ENCODE measurements around the gene GTPBP2.
A peak's percentile ranks its signal among the peaks of the same experiment; 100 is the strongest.
"Not testable (repeated sequence)": the region's sequence is repeated elsewhere in the genome, so short reads cannot be mapped to it uniquely, and the experiment has no call there.

Gene GTPBP2, protein sequence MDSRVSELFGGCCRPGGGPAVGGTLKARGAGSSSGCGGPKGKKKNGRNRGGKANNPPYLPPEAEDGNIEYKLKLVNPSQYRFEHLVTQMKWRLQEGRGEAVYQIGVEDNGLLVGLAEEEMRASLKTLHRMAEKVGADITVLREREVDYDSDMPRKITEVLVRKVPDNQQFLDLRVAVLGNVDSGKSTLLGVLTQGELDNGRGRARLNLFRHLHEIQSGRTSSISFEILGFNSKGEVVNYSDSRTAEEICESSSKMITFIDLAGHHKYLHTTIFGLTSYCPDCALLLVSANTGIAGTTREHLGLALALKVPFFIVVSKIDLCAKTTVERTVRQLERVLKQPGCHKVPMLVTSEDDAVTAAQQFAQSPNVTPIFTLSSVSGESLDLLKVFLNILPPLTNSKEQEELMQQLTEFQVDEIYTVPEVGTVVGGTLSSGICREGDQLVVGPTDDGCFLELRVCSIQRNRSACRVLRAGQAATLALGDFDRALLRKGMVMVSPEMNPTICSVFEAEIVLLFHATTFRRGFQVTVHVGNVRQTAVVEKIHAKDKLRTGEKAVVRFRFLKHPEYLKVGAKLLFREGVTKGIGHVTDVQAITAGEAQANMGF

DNA sequence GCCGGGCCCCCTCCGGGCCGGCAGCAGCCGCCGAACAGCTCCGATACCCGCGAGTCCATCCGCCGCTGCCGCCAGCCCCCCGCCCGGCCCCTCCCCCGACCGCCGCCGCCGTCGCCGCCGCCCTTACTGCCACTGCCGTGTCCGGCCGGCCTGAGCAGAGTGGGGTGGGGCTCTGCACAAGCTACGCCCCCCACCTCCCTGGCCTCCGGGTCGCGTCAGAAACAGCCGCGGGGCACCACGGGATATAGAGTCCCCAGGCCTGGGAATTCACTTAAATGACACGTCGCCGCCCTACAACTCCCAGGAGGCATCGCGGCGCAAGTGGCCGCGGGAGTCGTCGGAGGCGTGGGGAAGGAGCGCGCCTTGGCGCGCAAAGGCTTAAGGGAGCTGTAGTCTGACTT is at the start of gene GTPBP2:
Gene GTPBP2 (minus strand): TSS at position 161 of the 401 bp plus-strand sequence. CDS start 102 bp downstream, at position 59.
- peak; percentile 99 for DNase-seq

DNA sequence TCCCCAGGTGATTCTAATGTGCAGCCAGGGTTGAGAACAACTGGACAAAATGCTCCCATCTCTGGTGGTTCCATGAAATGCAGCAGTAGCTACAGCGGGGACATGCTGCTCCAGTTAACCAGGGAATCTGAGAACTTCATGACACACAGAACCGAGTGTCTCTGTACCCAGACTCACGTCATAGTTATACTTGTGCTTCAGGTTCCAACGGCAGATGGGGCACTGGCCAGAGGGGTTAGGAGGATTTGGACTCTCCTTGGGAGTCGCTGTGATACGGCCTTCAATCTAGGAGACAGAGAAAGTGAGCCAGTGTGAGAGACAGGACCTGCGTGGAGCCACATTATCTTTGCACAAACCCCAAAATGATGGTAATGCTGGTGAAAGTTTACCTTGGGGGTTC is 49.3 kb upstream of the GTPBP2 start:
- no peak for DNase-seq

DNA sequence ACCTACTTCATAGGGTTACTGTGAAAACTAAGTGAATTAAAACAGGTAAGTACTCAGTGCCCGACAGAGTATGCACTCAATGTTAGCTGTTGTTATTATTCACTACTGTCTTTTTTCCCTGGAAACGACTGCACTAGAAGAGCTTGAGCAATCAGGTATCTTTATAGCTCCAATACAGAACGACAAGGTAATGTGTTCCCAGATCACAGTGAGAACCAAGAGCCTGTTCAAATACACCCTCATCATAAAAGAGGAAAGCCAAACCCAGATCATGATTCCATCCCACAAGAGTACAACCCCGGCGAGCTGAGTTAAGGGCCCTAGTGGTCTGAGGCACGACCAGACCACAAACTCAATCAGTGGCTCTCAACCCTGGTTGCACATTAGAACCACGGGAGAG is 48.7 kb upstream of the GTPBP2 start:
- DNase-seq = no peak

DNA sequence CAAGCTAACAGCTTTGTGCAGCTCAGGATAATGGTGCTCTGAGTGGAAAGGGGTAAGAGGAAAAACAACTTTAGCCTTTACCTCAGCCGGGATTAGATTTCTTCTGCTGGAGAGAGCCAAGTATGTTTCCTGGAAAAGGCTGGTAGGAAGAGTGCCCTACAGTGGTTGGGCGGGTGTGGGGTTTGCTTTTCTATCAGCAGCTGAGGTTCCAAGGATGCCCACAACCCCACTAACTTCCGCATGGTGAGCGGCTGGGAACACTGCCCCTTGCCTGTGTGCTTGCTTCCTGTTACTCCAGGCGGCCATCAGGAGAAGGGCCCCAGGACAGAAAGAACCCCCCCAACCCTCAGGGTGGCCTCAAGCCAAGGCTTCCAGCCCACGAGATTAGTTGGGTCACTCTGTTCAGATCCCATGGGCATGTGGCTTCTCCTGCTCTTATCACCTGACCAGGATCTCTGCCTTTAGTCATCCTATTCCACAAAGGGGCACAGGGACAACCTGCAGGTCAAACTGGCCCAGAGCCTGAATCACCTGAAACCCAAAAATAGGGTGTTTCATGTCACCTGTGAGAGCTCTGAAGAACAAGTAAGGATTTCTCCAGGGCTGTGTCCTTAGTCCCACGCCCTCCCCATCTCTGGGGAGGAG is 48.0 kb upstream of the GTPBP2 start:
- DNase-seq = no peak

DNA sequence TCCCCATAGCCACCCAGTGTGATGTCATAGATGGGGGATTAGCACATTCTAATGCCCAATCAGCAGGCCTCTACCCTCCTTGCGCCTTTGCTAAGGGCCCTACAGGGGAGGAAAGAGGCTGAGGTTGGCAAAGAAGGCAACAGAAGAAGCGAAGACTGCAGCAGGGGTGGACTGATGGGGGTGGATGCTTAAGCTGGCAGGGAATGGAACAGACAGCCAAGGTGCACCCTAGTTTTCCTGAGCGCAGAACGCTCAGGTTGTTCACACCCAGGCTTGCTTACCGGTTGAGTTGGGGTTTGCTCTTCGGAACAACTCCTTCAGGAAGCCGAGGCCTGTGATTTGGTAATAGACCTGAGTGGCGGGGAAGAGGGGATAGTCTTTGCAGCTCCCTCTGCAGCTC is 45.9 kb upstream of the GTPBP2 start:
- no peak for DNase-seq

DNA sequence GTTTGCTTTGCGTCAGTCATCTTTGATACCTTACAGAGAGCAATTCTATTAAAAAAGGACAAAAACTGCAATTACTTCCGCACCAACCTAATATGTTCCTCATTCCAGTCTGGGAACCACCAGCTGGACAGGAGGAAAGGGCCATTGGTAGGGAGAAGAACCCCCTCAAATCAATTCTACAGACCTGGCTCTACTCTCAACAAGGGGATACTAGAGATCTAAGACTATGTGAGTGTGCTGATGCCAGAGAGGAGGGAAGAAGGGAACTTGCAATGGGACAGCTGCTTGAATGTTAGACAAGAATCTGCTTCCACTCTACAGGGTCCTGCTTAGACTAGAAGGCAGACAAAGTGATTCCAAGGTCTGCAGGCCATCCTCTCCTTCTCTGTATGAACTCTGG is 45.2 kb upstream of the GTPBP2 start:
- DNase-seq = no peak

DNA sequence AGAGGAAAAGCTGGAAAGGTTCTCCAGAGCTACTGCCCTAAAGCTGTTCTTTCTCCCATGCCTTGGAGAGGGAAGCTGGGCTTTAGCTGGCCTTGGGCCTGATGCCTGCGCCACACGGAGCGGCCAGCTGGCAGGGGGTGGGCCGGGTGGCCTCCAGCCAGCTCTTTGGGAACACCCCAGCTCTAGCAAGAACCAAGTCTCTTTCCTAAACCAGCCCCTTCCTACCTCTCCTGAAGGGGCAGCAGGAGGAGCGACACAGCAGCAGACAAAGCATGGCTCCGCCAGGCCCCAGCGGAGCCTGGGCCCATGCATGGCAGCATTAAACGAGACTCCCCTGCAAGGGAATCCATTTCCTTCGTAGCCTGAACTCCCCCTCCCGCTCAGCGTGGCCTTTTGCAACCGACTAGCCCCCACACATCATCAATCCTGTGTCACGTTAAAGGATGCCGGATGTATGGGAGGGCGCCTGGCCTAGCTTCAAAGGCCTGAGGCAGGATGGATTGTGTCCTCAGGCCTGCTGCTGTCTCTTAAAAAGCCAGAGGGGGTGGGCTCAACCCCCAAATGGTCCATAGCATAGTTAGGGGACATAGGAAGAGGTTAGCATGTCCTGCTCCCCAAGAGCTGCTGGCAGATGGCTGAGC is 44.5 kb upstream of the GTPBP2 start:
- no peak for DNase-seq

DNA sequence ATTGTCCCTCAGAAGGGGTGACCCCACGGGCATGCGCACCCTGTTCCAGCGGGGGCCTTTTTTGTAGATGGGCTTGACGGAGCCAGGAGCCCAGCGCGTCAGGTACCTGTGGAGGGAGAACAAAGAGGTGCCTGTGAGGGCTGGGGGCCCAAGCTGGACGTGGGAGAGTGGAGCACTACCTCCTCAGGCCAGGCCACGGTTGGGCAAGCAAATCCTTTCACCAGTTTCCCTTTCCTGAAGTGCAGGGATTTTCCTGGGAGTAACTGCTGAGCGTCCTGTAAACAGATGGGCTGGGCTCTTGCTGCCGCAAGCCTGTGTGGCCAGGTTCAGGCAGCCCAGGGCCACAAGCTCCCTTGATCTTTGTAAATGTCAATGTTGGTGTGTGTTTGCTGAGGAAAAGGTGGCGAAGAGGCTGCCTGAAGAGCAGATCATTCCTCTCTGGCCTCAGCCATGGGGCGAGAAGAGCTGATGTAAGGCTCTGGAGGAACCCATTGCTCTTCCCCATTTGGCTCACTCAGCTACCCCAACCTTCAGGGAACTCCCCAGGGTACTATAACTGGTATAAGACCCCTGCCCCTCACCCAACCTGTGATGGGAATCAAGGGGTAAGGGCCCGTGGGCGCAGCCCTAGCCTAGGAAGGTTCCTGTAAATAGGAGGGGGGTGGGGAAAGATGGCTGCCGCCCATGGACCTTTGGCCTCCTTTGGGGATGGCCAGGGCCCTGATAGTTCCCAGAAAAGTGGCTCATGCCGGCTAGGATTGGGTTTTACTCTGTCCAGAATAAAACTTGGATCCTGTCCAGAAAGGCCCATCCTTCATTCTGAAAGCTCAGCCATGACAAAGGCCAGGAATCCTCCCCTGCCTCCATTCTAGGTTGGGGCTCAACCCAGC is 43.0 kb upstream of the GTPBP2 start:
- DNase-seq = no peak

DNA sequence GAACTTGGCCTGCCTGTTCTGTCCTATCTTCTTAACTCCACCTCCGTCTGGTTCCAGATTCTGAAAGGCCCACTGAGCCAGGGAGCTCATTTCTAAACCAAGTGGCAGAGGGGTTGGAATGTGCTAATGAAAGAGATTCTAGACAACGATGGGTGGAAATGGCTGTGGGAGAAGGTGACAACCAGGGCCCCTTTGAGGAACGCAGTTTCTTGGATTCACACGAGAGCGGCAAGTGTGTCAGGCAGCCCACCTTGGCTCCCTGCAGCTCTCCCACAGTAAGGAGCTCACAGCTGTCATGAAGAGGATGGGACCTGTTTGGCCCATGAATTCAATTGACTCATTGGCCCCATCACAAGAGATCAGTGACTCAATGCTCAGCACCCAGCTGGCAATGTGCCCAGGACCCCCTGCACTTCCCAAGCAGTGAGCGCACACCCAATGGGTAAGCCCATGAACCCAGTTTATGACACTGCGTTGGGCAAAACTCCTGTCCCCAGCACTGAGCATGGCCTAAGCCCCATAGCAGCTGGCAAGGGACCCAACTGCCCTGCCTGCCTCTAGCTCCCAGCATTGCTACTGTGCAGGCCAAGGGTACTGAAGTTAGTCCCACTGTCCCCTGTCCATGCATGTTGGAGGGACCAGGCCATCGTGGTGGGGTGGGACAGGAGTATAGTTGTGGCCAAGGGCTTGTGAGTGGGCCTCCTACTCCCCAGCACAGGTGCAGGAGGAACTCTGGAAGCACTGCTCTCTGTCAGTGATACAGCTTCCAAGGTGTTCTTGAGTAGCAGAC is 42.1 kb upstream of the GTPBP2 start:
- no peak for DNase-seq

DNA sequence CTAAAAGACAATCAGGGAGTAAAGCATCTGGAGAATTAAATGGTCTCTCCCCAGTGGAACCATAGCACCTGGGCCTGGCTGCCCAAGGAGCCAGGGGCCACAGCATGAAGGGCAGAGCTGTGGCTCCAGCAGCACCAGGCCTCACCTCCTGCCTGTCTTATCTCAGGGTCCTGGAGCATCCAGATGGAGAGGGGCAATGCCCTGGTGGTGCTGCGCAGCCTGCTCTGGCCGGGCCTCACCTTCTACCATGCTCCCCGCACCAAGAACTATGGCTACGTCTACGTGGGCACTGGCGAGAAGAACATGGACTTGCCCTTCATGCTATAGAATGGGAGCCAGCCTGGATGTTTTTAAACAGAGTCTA is 41.5 kb upstream of the GTPBP2 start:
- DNase-seq = no peak

DNA sequence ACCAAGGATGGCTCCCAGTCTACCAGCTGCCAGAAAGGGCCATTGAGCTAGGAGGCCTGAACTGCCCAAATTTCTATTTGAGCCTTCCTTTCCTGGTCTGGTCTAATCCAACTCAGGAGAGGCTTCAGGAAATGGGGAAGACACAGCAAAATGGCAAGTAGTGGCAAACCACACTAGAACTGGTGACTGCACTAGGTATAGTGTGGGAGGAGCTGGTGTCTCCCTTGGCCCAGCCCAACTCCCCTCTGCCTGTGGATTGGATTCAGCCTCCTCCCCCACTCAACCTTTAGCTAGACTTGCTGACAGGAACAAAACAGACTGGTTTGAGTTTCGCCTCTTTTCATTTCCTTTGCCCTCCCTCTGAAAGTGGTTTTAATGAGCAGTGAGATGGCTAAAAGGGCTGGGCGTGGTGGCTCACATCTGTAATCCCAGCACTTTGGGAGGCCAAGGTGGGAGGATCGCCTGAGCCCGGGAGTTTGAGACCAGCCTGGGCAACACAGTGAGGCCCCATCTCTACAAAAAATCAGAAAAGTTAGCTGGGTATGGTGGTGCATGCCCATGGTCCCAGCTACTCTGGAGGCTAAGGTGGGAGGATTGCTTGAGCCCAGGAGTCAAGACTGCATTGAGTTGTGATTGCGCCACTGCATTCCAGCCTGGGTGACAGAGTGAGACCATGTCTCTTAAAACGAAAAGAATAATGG is 41.0 kb upstream of the GTPBP2 start:
- DNase-seq = peak; percentile 53

DNA sequence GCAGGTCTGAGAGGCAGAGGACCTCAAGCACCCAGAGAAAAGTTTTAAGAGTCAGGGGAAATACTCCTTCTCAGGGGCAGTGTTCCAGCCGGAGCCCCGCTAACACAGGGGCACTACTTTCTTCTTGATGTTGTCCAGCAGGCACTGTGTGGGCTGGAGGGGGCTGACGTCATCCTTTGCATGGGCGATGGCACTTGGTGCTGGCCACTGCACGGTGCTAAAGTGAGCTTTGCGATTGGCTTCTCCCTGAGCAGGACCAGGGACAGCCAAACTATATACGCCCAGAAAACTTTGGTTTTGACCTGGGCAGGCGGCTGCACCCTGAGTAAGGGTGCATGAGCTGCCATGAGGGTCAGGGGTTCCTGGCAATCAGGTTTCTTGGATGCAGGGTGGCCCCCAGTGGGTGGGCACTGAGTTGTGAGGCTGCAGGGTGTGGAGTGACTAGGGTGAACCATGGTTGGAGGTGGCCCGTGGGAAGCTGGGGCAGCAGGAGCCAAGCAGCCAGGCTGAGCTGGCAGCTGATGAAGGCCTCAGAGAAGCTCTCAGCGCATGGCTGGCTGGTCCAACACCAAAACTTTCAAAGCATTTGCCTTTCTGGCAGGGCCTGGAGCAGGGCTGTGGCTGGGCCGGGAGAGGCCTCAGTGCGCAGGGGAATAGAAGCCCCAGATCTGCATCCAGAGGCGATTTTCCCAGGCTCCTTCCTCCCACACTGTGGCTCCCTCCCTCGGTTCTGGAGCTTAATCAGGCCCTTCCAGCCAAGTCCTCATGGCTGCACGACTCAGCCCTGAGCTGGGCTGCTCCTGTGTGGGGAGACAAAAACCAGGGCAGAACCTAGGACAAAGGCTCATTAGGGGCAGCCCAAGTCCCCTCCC is 40.2 kb upstream of the GTPBP2 start:
- no peak for DNase-seq

DNA sequence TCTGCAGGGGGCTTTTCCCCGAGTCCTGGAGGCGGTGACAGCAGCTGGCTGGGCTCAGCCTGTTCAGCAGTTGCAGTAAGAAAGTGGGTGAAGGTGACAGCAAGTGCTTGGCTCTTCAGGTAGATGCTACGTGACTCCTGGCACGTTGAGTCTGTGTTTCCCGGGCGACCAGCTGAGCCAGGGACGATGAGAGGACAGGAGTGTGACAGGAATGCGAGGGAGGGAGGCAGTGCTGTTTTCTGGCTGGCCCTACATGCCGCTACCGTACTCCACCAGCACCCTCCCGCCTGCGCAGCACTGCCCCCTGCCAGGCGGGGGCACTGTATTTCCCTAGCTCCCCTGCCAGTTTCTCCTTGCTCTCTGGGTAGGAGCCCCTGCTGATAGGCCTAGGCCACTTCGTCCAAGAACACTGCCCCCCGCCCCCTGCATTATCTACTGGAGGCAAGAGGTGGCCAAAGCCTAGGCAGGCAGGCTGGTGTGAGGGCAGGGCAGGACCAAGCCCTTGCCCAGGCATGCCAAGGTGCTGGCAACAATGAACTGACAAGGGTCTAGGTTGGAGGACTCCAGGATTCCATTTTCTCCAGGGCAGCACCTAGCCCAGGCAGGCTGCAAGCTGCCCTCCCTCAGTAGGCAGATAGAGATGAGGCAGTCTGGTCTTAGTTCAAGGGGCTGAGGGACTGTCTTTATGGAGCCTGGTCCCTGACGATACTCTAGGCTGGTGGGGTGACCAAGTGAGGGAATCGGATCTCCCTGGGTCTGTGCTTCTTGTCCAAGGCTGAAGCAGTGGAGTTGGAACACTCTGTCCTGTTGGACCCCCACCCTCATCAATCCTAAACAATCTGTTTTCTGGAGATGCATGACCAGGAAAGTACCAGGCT is 39.3 kb upstream of the GTPBP2 start:
- DNase-seq = peak; percentile 92

DNA sequence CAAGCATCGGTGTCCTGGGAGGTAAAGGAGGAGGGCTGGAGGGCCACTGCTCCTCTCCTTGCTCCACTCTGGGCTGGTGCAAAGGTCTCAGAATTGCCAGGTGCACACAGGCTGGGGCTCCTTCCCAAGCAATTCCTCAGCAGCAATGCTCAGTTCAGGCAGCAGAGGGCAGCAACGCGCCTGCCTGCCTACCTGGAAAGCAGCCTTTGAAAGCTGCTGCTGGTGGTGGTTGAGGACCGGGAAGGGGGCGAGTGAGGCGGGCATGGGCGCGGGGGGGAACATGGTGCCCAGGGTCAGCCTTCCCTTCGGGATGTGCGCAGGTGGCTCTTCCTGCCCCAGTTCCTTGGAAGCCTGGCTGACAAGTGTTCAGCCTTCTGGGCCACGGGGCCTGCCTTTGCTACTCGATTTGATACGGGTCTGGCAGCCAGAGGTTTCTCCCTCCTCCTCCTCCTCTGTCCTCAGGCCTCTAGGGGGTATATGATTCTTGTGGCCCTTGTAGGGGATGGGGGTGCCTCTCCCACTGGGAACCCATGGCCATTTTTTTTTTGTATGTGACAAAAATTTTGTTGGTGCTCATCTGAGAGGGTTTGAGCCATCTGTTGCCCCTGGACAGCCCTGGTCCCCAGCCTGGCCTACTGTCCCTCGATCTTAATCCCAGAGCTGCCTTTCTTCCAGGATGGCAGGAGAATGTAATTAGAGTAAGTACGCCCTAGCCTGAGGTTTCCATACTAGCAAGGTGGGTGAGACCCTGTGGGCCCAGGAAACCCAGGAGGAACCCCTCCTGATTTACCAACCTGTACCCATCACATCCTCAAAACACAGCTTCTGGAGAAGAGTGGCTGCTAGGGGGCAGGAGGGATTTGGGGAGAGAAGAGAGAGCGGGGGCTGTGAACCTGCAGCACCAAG is 38.4 kb upstream of the GTPBP2 start:
- peak; percentile 82 for DNase-seq

DNA sequence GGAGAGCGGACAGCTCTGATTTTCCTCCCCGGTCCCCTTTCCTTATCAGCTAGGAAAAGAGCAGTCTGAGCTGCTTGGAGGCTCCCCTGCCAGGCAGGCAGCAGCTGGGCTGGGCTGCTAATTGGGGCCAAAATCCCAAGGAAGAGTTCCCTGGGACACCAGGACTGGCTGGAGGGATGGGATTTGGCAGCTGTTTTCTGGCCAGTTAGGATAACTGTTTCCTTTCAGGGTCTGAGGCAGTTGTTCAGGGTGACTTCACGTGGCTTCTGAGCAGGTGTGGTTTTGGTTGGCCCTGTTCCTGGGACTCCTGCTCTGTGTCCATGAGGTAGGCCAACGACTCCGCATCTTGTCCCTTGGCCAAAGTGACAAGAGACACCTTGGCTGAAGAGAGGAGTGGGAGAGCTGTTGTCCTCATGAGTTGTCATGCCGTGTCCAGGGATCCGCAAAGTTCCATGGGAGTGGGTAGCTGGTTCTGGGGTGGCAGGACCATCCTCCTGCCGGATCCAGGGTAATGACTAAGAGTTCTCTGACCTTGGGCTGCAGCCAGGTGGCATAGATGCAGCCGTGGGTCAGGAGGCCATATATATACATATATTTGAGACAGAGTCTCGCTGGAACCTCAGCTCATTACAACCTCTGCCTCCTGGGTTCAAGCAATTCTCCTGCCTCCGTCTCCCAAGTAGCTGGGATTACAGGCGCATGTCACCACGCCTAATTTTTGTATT is 37.3 kb upstream of the GTPBP2 start:
- DNase-seq = no peak

DNA sequence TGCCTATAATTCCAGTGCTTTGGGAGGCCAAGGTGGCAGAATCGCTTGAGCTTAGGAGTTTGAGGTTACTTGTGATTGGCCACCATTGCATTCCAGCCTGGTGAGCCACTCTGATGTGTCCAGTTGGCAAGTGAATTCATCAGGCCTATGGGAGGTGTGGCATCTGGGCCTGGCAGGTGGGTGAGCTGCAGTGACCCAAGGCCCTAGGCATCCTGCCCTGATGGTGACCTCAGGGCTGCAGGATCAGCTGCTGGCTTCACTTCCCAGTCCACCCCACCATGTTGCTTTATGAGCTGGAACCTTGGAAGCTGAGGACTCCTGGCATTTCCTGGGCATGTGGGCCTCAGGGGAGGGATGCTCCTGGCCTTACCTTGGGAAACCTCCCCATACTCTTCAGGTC is 36.3 kb upstream of the GTPBP2 start:
- DNase-seq = no peak

DNA sequence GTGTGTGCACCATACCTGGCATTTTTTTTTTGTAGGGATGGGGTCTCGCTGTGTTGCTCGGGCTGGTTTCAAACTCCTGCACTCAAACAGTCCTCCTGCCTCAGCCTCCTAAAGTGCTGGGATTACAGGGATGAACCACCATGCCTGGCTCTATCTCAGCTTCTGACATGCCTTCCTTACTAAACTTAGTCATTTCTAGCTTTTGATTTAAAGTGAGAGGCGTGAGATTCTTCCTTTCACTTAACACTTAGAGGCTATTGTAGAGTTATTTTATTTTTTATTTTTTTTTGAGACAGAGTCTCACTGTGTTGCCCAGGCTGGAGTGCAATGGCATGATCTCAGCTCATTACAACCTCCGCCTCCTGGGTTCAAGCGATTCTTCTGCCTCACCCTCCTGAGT is 33.9 kb upstream of the GTPBP2 start:
- DNase-seq = not testable (repeated sequence)
